ENCODE data around the gene SLFN12L. TPM values are rescaled to one million over a fixed set of nuclear protein-coding genes. Genes with fewer than 3 reads are reported as not detected.
A peak's percentile ranks its signal among the peaks of the same experiment; 100 is the strongest.

Gene SLFN12L
- total and polyA plus RNA-seq, 9 of the 15 experiments (the other 6 are each of a cell fraction or from before 2014, with no cell fraction given): 0.04 to 0.31 (median 0.08) TPM; not detected in 3

DNA sequence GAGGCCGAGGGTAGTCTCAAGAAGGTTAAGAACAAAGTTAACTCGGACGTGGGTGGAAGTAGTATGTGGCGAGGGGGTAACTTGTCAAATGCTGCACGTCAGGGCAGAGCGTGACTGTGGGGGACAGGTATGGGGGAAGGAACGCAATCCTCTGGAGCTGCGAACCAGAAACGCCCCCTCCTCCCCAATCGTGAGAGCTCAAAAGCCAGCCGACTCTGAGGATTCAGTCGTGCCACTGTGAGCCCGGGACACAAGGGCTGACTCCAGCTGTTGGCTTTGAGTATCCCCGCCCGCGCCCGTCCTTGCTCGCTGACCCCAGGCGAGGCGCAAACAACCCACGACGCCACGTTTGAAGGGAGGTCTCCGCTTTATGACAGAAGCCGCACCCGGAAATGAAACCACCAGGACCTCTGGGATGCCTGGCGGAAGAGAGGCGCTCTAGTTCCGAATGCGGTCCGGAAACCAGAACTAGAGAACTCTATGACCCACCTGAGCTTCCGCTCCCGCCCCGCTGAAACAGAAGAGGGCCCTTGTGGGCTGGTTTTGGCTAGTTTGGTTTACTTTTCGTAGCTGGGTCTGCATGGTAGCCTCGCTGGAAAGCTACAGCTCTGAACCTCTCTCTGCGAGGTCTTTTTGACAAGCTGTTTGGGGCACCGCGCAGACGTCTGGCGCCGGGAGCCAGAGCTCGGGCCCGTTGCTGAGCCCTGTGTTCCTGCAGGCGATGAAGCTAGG, 40.9 kb upstream of the SLFN12L start, which contains the start of gene PEX12 (continued):
- TF ChIP-seq, protein P1, sequence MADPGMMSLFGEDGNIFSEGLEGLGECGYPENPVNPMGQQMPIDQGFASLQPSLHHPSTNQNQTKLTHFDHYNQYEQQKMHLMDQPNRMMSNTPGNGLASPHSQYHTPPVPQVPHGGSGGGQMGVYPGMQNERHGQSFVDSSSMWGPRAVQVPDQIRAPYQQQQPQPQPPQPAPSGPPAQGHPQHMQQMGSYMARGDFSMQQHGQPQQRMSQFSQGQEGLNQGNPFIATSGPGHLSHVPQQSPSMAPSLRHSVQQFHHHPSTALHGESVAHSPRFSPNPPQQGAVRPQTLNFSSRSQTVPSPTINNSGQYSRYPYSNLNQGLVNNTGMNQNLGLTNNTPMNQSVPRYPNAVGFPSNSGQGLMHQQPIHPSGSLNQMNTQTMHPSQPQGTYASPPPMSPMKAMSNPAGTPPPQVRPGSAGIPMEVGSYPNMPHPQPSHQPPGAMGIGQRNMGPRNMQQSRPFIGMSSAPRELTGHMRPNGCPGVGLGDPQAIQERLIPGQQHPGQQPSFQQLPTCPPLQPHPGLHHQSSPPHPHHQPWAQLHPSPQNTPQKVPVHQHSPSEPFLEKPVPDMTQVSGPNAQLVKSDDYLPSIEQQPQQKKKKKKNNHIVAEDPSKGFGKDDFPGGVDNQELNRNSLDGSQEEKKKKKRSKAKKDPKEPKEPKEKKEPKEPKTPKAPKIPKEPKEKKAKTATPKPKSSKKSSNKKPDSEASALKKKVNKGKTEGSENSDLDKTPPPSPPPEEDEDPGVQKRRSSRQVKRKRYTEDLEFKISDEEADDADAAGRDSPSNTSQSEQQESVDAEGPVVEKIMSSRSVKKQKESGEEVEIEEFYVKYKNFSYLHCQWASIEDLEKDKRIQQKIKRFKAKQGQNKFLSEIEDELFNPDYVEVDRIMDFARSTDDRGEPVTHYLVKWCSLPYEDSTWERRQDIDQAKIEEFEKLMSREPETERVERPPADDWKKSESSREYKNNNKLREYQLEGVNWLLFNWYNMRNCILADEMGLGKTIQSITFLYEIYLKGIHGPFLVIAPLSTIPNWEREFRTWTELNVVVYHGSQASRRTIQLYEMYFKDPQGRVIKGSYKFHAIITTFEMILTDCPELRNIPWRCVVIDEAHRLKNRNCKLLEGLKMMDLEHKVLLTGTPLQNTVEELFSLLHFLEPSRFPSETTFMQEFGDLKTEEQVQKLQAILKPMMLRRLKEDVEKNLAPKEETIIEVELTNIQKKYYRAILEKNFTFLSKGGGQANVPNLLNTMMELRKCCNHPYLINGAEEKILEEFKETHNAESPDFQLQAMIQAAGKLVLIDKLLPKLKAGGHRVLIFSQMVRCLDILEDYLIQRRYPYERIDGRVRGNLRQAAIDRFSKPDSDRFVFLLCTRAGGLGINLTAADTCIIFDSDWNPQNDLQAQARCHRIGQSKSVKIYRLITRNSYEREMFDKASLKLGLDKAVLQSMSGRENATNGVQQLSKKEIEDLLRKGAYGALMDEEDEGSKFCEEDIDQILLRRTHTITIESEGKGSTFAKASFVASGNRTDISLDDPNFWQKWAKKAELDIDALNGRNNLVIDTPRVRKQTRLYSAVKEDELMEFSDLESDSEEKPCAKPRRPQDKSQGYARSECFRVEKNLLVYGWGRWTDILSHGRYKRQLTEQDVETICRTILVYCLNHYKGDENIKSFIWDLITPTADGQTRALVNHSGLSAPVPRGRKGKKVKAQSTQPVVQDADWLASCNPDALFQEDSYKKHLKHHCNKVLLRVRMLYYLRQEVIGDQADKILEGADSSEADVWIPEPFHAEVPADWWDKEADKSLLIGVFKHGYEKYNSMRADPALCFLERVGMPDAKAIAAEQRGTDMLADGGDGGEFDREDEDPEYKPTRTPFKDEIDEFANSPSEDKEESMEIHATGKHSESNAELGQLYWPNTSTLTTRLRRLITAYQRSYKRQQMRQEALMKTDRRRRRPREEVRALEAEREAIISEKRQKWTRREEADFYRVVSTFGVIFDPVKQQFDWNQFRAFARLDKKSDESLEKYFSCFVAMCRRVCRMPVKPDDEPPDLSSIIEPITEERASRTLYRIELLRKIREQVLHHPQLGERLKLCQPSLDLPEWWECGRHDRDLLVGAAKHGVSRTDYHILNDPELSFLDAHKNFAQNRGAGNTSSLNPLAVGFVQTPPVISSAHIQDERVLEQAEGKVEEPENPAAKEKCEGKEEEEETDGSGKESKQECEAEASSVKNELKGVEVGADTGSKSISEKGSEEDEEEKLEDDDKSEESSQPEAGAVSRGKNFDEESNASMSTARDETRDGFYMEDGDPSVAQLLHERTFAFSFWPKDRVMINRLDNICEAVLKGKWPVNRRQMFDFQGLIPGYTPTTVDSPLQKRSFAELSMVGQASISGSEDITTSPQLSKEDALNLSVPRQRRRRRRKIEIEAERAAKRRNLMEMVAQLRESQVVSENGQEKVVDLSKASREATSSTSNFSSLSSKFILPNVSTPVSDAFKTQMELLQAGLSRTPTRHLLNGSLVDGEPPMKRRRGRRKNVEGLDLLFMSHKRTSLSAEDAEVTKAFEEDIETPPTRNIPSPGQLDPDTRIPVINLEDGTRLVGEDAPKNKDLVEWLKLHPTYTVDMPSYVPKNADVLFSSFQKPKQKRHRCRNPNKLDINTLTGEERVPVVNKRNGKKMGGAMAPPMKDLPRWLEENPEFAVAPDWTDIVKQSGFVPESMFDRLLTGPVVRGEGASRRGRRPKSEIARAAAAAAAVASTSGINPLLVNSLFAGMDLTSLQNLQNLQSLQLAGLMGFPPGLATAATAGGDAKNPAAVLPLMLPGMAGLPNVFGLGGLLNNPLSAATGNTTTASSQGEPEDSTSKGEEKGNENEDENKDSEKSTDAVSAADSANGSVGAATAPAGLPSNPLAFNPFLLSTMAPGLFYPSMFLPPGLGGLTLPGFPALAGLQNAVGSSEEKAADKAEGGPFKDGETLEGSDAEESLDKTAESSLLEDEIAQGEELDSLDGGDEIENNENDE (IDR thresholded peaks at IDR 0.05; ENCODE audit: low read depth, low read length): no peak
- TF ChIP-seq ZNF717 (CRISPR knock-in tag; IDR thresholded peaks at IDR 0.05): no peak
- TF ChIP-seq, protein P2, sequence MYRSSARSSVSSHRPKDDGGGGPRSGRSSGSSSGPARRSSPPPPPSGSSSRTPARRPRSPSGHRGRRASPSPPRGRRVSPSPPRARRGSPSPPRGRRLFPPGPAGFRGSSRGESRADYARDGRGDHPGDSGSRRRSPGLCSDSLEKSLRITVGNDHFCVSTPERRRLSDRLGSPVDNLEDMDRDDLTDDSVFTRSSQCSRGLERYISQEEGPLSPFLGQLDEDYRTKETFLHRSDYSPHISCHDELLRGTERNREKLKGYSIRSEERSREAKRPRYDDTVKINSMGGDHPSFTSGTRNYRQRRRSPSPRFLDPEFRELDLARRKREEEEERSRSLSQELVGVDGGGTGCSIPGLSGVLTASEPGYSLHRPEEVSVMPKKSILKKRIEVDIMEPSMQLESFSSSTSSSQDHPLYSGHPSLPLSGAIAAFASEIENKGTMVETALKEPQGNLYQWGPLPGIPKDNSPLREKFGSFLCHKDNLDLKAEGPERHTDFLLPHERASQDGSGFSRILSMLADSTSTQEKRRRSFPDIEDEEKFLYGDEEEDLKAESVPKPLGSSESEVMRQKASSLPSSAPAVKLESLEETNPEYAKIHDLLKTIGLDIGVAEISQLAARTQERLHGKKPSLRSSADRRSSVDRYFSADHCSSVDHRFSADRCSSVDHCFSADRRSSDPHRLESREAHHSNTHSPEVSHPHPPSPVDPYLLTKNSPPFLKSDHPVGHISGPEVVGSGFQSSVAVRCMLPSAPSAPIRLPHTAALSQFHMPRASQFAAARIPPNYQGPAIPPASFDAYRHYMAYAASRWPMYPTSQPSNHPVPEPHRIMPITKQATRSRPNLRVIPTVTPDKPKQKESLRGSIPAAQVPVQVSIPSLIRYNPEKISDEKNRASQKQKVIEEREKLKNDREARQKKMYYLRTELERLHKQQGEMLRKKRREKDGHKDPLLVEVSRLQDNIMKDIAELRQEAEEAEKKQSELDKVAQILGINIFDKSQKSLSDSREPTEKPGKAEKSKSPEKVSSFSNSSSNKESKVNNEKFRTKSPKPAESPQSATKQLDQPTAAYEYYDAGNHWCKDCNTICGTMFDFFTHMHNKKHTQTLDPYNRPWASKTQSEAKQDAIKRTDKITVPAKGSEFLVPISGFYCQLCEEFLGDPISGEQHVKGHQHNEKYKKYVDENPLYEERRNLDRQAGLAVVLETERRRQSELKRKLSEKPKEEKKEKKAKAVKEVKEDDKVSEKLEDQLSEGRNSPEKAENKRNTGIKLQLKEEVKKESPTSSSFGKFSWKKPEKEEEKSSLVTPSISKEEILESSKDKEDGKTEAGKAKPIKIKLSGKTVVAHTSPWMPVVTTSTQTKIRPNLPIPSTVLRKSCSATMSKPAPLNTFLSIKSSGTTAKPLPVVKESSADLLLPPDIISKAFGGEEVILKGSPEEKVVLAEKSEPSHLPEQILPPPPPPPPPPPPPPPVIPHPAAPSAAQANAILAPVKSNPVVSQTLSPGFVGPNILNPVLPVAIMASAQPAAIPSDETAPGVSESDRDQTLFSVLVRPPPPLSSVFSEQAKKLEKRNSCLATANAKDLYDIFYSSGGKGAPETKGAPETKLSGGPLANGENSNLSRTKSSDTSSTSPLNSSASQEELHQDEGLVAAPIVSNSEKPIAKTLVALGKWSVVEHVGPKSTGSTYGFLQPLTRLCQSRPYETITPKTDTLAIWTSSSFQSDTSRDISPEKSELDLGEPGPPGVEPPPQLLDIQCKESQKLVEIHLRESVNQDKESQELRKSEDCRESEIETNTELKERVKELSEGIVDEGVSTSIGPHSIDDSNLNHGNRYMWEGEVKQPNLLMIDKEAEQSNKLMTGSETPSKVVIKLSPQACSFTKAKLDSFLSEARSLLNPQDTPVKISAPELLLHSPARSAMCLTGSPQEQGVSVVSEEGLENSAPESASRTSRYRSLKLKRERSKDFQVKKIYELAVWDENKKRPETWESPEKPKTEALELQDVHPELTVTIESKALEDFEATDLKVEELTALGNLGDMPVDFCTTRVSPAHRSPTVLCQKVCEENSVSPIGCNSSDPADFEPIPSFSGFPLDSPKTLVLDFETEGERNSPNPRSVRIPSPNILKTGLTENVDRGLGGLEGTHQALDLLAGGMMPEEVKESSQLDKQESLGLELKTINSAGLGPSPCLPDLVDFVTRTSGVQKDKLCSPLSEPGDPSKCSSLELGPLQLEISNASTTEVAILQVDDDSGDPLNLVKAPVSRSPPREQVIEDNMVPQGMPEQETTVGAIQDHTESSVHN (IDR thresholded peaks at IDR 0.05; ENCODE audit: borderline replicate concordance in 1 of 2, low read depth in 1 of 2): peak in 1 of 2 experiments; percentile 17; a peak in 1 of 4 replicates
- no peak for TF ChIP-seq ZC3H11A (IDR thresholded peaks at IDR 0.05; ENCODE audit: low read depth, low read length)
- TF ChIP-seq TBL1XR1 (IDR thresholded peaks at IDR 0.05; ENCODE audit: low read length in 2 of 2): peak in 1 of 2 experiments; percentile 89; a peak in 2 of 4 replicates
- TF ChIP-seq TGIF2 (CRISPR knock-in tag; IDR thresholded peaks at IDR 0.05): no peak
- TF ChIP-seq KLF16 (IDR thresholded peaks at IDR 0.05): peak; percentile 73

All from K562 (cell line).